Activated T-helper 2 cell treated with anti-CD3 and anti-CD28 coated beads, Interferon-gamma antibody, Interleukin-2, Interleukin-4, amounts not matched to agents 10 μg/mL and 5 μg/mL and 100 μg/mL, durations not matched to agents 14 hours and 24 hours and 36 hours (primary cell): ENCODE measurements around the gene RAI14. TPM values are rescaled to one million over a fixed set of nuclear protein-coding genes. Genes with fewer than 3 reads are reported as not detected.

Source experiments
- DNase-seq: peaks from one replicate; pipeline ENCODE4 v3.0.0; 2021; ENCODE audit warnings: low spot score
- H3K27ac Mint-ChIP-seq: one replicate; pipeline ENCODE4 v1.8.0; 2021; ENCODE audit warnings: mixed read lengths
- H3K27me3 Mint-ChIP-seq: one replicate; pipeline ENCODE4 v1.8.0; 2021; ENCODE audit warnings: low read depth, mixed read lengths
- H3K36me3 Mint-ChIP-seq: one replicate; pipeline ENCODE4 v1.8.0; 2021; ENCODE audit warnings: low read depth, mixed read lengths
- H3K4me1 Mint-ChIP-seq: one replicate; pipeline ENCODE4 v1.8.0; 2021; ENCODE audit warnings: low read depth, mixed read lengths
- H3K4me3 Mint-ChIP-seq: one replicate; pipeline ENCODE4 v1.8.0; 2021; ENCODE audit warnings: low read depth, mild to moderate bottlenecking, moderate library complexity, mixed read lengths
- H3K9me3 Mint-ChIP-seq: one replicate; pipeline ENCODE4 v1.8.0; 2021; ENCODE audit warnings: mixed read lengths
- intact Hi-C: fragments of 100-400 bp; cut with micrococcal nuclease; formaldehyde crosslinking; loops from one replicate; pipeline ENCODE4 v1.15.1; 2023
- total RNA-seq: library from RNA; stranded (reverse); gene quantifications from 2 replicates; pipeline ENCODE4 v1.2.3, GENCODE V29; 2022

Gene RAI14
- total RNA-seq = 4.0 and 4.2 TPM in 2 replicates

DNA sequence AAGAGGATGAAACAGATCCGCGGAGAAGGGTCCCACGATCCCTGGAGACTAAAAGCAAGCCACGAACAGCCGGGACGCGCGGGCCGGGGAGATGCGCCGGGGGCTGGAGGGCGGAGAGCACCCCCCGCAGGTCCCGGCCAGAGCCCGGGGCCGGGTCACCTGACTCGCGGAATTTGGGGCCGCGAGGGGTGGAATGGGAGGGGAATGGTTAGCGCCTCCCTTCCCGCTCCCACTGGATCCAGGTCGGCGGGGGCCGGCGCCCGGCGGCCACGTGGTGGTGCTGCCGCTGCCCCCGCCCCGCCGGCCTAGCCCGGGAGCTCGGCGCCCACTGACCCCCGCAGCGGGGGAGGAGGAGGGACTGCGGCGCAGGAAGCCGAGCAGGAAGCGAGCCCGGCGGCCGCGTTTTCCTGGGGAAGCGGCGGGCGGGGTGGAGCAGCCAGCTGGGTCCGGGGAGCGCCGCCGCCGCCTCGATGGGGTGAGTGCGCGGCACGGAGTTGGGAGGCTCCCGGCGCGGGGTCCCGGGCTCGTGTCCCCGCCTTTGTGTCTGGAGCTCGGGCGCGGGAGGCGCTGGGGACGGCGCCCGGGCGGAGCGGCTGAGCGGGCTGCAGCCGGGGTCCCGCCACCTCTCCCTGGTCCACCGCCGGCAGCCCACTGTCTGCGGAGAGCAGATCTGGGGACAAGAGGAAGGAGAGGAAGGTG is at the start of gene RAI14:
Gene RAI14, plus strand, starts transcription at position 328 of the 699 bp plus-strand sequence. CDS start 30,592 bp downstream, outside the sequence.
- H3K27ac Mint-ChIP-seq = peak within 1 kb of the TSS; percentile 15
- H3K36me3 Mint-ChIP-seq = peaks cover 3% of the 10 kb centered on the region
- intact Hi-C loops = loop anchor here (10.0 kb wide), 2 partner anchors 121 to 161 kb away; no protein-coding TSS in a partner anchor
- peak within 1 kb of the TSS; percentile 82 for H3K4me3 Mint-ChIP-seq
- no peak for DNase-seq
- peaks cover 8% of the 10 kb centered on the region for H3K4me1 Mint-ChIP-seq
- peaks cover 47% of the 10 kb centered on the region for H3K27me3 Mint-ChIP-seq
- no peaks in the 10 kb centered on the region for H3K9me3 Mint-ChIP-seq

DNA sequence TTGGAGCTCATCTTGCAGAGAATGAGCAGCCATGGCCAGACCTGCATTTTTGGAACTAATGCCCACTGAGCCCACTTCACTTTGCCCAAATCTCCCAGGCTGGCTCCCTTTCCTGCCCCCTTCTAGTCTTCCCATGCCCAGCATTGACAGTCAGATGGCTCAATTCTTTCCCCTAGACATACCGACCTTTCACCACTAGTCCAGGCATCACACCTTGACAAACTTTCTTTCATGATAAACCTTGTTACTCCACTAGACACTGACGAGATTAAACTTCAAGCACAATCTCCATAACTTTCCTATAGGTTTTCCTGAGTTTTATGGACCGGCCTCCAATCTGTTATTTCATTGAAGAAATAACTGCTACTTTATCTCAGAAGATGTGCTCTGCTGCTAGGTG is 47.8 kb upstream of the RAI14 start:
- Mint-ChIP-seq H3K4me3 (no peak overlapping the region), H3K36me3 (no peaks in the 10 kb centered on the region), H3K27me3 (no peaks in the 10 kb centered on the region), H3K4me1 (no peaks in the 10 kb centered on the region), H3K27ac (no peak overlapping the region), H3K9me3 (no peaks in the 10 kb centered on the region)
- intact Hi-C loops = no loop called here
- DNase-seq = no peak

DNA sequence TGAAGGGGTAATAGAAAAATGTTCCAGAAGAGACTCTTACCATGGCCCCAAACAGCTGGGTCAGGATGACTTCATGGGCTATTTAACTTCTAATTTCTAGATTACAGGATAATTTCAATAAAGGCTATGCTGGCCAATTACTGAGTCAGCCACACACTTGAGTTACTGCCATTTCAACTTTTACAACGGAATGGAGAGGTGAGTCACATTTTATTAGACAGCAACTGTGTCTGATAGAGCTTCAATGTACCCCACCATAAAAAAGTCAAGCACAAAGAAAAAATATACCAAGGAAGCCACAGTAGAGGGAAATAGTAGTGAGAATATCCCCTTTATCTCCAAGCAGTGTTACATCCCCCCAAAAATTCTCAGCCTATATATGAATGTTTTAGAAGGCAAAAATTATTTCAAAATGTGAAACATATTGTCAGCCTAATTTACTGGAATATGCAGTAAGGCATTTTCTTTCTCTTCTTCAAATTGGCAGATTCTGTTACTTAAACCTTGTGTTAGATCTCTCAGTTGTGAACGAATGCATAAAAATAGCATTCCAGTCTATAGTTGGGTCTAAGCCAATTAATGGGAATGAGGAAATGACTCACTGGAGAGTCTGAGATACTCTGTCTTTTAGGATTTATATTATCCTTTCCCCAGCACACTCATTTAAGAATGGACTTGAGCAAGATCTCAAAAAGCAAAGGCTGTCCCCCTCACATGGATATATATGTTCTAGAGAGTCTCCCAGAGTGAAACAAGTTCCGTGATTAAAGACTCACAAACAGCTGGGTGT is 47.1 kb upstream of the RAI14 start:
- no peak overlapping the region for H3K27ac Mint-ChIP-seq
- no peaks in the 10 kb centered on the region for H3K4me1 Mint-ChIP-seq
- no peaks in the 10 kb centered on the region for H3K36me3 Mint-ChIP-seq
- intact Hi-C loops = no loop called here
- no peaks in the 10 kb centered on the region for H3K9me3 Mint-ChIP-seq
- H3K4me3 Mint-ChIP-seq = no peak overlapping the region
- H3K27me3 Mint-ChIP-seq = no peaks in the 10 kb centered on the region
- no peak for DNase-seq

DNA sequence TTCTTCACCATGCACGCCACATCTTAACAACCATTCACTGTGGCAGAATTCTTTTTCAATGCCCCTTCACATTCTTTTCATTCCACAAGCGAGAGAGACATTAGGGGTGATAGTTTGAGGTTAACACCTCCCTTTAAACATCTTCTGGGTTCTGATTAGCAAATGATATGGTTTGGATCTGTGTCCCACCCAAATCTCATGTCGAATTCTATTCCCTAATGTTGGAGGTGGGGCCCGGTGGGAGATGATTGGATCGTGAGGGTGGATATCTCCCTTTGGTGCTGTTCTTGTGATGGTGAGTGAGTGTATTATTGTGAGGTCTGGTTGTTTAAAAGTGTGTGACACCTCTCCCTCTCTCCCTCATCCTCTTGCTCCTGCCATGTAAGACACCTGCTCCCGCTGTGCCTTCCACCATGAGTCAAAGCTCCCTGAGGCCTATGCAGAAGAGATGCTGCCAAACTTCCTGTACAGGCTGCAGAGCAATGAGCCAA is 46.1 kb upstream of the RAI14 start:
- intact Hi-C loops = no loop called here
- no peaks in the 10 kb centered on the region for H3K9me3 Mint-ChIP-seq
- no peaks in the 10 kb centered on the region for H3K27me3 Mint-ChIP-seq
- no peaks in the 10 kb centered on the region for H3K4me1 Mint-ChIP-seq
- H3K4me3 Mint-ChIP-seq = no peak overlapping the region
- no peaks in the 10 kb centered on the region for H3K36me3 Mint-ChIP-seq
- DNase-seq = no peak
- H3K27ac Mint-ChIP-seq = no peak overlapping the region

DNA sequence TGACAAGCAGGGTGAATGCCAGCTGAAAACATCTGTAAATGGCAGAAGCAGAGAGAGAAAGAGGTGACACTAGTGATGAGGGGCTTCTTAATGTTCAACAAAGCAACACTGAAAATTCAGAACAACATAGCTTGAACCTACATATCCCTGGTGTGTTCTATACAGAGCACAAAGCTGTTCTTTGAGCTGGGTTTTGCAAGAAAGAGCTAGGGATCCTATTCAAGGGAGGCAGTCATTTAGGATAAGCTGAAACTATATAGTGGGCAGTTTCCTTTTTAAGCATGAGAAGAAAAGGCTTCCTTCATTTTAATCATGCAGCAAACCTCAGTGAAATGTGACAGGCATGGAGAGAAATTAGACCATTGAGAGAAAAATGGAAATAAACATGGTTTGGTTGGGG is 45.6 kb upstream of the RAI14 start:
- Mint-ChIP-seq H3K4me1 (no peaks in the 10 kb centered on the region), H3K27me3 (no peaks in the 10 kb centered on the region)

DNA sequence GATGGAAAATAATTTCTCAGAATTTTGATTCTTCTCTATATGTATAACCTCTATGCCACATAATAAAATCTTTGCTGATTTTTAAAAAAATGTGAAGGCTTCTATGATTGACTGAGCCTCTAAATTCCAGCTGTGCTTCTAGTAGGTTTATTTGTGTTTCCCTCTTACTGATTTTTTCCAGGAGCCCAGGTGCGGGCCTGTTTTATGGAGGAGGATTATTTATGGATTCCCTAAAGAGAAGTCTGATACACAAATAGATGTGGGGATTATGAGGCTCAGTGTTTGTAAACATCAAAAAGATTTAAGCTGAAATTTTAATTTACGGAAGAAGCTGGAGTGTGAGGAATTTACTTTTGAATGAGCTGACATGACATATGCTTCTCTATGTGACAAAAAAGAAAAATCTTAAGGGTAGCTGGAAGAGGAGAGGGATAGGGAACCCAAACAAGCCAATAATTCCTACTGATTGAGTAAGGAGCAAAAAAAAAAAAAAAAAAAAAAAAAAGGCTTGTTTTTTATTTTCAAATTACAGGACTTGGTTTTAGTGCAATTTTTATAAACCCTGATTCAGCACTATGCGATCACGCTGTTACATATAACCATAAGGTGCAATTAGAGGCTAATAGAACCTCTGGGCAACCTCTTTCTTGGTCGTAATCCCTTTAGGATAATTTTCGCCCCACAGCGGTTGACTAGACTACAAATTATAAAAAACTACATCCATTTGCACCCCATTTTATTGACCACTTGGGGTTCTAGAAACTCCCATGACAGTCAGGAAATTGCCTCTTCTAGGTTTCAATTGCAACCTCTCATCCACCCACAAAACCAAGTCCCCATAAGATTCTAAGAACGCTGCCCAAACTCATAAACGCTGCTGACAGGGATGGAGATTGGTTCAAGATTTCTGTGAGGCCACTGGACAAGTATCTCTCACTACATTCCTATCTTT is 44.4 kb upstream of the RAI14 start:
- no peak for DNase-seq
- Mint-ChIP-seq H3K9me3 (no peaks in the 10 kb centered on the region), H3K4me3 (no peak overlapping the region), H3K4me1 (no peaks in the 10 kb centered on the region), H3K36me3 (no peaks in the 10 kb centered on the region), H3K27ac (no peak overlapping the region), H3K27me3 (no peaks in the 10 kb centered on the region)
- intact Hi-C loops = no loop called here

More for the DNA sequence above, 45.6 kb upstream of the RAI14 start:
- no peak for DNase-seq
- intact Hi-C loops = no loop called here
- H3K27ac Mint-ChIP-seq = no peak overlapping the region
- no peaks in the 10 kb centered on the region for H3K9me3 Mint-ChIP-seq
- no peak overlapping the region for H3K4me3 Mint-ChIP-seq
- no peaks in the 10 kb centered on the region for H3K36me3 Mint-ChIP-seq

DNA sequence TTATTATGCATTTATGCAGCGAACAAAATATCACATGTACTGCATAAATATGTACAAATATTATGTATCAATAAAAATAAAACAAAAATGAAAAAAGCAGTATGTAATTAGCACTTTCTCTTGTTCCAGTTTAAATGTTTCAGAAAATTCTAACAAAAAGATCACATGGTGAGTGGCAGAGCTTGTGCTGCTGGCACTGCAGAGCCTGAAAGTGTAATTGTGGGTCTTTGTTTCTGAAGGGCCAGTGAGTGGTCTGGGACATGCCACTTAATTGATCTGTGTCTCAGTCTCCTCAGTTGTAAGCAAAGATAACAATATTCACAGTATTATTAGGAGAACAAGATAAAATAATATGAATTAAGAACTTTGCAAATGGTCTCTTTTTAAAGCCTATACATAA is 39.5 kb upstream of the RAI14 start:
- Mint-ChIP-seq H3K27me3 (no peaks in the 10 kb centered on the region), H3K4me3 (no peak overlapping the region), H3K9me3 (no peaks in the 10 kb centered on the region), H3K36me3 (no peaks in the 10 kb centered on the region), H3K4me1 (peaks cover 6% of the 10 kb centered on the region), H3K27ac (no peak overlapping the region)
- intact Hi-C loops = no loop called here
- DNase-seq = no peak

DNA sequence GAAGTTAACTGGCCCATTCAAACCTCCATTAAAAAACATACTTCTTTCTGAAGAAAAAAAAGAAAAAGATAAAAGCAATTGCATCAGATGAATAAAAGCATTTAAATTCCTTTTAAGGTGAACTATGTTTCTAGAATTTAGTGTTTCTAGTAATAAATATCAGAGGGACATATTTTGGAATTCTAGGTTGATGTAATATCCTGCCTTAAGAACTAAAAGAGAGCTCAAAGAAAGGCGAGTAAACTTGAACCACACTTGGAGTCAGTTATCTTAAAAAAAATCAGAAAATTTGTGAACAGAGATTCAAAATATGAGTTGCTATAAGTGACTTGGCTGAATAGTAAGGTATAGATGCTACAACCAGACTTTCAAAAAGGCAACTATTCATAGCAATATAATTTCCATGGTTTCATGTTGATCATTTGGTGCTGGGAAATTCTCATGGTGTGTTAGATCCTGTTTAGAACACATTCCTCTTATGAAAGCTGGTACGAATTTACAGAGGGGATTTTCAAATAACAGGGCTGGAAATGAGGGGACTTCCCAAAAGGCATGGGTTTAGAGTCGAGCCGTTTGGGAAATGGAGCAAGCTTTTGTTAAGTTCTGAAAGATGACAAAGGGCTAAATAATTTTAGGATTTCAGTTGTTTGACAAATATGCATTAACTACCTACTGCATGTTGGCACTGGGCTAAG is 37.6 kb upstream of the RAI14 start:
- Mint-ChIP-seq H3K36me3 (no peaks in the 10 kb centered on the region), H3K27ac (no peak overlapping the region), H3K4me3 (no peak overlapping the region), H3K9me3 (no peaks in the 10 kb centered on the region), H3K4me1 (peaks cover 10% of the 10 kb centered on the region), H3K27me3 (no peaks in the 10 kb centered on the region)
- intact Hi-C loops = no loop called here
- no peak for DNase-seq

DNA sequence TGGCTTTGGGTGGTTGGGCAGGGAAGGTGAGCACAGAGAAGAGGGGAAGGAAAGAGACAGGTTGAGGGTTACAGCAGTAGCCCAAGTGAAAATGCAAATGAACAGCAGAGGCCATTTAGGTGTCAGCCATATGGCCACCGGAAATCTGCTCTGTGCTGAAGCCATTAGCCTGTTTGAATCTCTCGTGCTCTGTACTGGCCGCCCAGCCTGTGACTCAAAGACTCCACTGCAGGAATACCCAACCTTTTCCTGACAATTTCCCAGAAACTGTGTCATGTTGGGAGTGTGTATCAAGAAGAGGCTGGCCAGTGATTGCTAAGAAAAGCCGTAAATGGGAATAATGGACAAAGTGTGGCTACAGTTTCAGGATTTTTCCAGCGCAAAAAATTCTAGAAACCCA is 35.9 kb upstream of the RAI14 start:
- intact Hi-C loops = no loop called here
- Mint-ChIP-seq H3K4me3 (no peak overlapping the region), H3K9me3 (no peaks in the 10 kb centered on the region)

DNA sequence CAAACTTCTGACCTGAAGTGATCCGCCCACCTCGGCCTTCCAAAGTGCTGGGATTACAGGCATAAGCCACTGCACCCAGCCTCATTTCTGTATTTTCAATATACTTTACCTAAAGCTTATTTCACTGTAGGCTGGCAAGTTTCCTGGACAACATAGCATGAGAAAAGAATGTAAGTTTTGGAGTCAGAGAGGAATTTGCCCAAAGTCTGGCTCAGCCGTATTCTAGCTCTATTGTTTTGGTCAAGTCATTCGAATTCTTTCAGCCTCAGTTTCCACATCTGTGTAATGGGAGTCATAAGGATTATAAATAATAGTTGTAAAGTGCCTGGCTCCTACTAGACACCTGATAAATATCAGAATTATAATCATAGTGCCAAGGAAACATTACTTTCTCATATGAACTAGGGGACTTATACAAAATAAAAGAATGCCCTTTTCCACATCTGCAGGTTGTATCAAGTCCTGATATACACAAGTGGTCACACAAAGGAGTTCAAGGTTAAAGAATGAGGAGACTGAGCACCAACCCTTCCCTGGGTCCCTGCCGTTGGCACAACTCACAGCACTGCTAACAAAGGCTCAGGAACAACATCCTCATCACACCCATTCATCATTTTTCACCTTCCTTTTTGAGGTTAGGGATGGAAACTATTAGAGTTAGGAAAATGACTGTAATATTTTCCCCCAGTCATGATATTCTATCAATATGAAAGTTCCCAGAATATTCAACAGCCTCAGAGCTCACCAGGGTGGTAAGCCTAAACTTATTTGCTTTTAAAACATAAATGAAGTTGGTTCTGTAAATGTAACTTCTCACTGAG is 34.6 kb upstream of the RAI14 start:
- intact Hi-C loops = no loop called here
- Mint-ChIP-seq H3K9me3 (no peaks in the 10 kb centered on the region), H3K27ac (peak overlapping the region; percentile 33), H3K4me1 (peaks cover 10% of the 10 kb centered on the region), H3K27me3 (no peaks in the 10 kb centered on the region), H3K36me3 (no peaks in the 10 kb centered on the region), H3K4me3 (no peak overlapping the region)
- DNase-seq = no peak

More for the DNA sequence above, 35.9 kb upstream of the RAI14 start:
- H3K27me3 Mint-ChIP-seq = no peaks in the 10 kb centered on the region
- no peak for DNase-seq
- no peak overlapping the region for H3K27ac Mint-ChIP-seq
- no peaks in the 10 kb centered on the region for H3K36me3 Mint-ChIP-seq
- H3K4me1 Mint-ChIP-seq = peaks cover 10% of the 10 kb centered on the region

DNA sequence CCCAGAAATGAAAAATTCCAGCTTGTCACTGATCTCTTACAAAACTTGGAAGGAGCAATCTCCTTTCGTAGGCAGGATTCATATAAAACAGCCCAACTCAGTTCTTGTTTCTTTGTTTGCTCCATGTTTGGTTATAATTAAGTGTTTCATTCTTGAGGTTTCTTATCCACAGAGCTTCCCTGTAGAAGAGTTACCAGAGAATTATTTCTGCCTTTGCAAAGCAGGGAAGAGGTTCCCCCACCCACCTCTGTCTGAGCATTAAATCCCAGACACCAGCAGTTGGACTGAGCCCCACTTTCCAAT is 34.1 kb upstream of the RAI14 start:
- DNase-seq = no peak
- Mint-ChIP-seq H3K36me3 (no peaks in the 10 kb centered on the region), H3K9me3 (no peaks in the 10 kb centered on the region), H3K27ac (no peak overlapping the region), H3K4me1 (peaks cover 10% of the 10 kb centered on the region), H3K27me3 (no peaks in the 10 kb centered on the region), H3K4me3 (no peak overlapping the region)
- intact Hi-C loops = no loop called here
